NCI-H2196 treated with DMSO at 0.1 percent for 48 hours (cell line): ENCODE data around the gene MCTP1.
"Not testable (repeated sequence)": the region's sequence is repeated elsewhere in the genome, so short reads cannot be mapped to it uniquely, and the experiment has no call there.

Experiments used
- DNase-seq: peaks from one replicate; lab custom pipeline; 2025; ENCODE audit not compliant: unreplicated experiment; lab: John Stamatoyannopoulos, UW

The MCTP1 gene

DNA sequence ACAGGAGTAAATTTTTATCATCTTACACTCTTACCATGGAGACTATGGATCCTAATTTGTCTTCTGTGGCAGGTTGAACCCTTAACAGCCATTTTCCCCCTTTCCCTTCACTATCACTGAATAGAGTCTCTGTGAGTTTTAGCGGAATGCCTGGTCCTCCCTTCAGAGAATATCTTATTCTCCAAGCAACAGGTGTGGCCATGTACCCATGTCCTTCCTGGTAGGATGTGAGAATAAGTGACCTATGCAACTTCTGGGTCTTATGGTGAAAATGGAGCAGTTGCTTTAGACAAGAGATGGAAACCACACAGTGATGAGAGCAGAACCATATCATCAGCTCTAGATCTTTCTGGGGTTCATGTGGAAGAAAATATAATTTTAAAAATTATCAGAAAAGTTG is 312.6 kb downstream of the MCTP1 start:
- DNase-seq, result no peak

DNA sequence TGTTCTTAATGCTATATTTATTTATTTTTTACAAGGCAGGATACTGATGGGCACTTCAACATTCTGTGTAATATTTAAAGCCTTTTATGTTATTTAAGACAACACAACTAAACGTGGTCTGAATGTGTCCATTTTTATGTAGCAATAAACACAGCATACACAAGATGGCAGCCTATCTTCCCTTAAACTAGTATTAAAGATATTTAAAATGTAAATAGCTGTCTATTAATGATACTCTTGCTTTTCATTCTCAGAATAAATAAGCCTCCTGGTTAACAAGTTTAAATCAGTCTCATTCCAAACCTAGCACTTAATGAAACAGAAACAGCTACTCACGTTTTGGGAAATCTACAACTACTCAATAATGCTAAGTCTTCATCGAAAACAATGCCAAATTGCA is 315.7 kb downstream of the MCTP1 start:
- no peak for DNase-seq

DNA sequence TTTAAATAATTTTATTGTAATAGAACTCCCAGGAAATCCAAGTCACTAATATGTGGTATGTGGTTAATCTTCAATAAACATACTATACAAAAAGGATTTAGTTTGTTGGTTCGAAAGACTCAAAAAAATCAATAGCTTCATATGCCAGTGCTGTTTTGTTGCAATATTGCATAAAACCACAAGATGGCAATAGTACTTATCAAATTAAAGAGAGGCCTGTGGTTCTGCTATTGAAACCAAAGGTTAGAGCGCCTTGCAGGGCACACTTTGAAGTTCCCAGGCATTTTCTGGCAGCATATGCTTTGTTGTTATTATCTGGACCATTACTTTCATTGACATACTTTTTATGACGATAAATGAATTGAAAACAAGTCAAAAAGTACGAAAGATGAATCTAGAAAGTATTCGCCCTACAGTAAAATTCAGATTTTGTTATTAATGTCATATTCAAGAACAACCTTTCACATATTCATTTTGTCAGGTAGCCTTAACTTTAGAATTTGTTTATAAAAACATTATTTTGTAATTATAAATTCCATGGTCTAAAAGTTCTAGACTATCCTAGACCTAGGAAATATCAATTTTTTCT is 316.3 kb downstream of the MCTP1 start:
- peak; percentile 39 for DNase-seq

DNA sequence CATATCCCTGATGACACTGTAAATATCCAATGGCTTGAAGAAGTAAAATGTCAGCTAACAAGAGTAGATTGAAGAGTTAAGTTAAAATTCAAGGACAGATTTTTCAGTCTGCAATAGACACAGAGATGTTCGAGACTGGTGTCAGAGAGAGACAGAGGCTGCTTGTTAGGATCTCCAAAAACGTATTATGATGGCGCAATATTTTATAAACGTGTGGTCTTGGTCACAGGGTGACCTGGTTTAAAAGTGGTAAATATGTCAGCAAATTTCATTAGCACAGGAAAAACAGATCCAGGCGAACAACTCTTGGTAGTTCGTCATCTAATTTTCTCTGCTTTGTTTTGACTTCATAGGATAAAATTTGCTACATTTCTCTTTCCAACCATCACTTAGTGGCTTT is 317.4 kb downstream of the MCTP1 start:
- DNase-seq, result no peak

DNA sequence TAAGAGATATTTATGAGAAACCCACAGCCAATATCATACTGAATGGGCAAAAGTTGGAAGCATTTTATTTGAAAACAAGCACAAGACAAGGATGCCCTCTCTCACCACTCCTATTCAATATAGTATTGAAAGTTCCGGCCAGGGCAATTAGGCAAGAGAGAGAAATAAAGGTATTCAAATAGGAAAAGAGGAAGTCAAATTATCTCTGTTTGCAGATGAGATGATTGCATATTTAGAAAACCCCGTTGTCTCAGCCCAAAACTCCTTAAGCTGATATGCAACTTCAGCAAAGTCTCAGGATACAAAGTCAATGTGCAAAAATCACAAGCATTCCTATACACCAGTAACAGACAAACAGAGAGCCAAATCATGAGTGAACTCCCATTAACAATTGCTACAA is 325.6 kb downstream of the MCTP1 start:
- not testable (repeated sequence) for DNase-seq

DNA sequence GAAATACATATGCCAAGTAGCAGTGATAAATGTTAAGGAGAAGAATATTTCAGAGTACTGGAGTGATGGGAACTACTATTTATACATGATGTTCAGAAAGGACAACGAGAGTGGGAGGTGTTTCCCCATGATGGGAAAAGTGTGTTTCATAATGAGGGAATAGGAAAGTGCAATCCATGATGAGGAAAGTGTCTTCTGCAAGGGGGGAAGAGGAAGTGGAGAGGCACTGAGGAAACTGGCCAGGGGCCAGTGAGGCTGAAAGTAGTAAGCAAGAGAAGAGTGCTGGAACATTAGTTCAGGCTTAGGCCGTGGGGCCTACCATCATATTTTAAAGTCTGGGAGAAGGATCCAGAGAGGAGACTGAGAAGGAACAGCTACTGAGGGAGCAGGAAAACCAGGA is 339.2 kb downstream of the MCTP1 start:
- no peak for DNase-seq

DNA sequence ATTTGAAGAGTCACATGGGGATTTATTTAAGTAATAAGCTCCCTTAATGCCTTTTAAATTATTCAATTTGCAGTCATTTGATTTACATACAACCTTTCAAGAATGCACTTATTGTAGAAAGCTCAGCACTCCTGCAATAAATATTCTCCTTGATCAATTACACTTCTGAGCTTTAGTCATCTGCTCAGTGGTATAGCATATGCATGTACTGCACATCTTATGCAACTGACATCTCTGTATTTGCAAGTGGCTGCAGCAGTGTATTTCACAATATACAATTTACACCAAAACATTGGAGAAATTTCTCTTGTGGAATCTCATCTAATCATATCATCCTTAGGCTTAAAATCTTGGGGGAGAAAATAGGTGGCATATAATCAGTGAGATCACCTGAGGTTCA is 340.7 kb downstream of the MCTP1 start:
- DNase-seq, result no peak

DNA sequence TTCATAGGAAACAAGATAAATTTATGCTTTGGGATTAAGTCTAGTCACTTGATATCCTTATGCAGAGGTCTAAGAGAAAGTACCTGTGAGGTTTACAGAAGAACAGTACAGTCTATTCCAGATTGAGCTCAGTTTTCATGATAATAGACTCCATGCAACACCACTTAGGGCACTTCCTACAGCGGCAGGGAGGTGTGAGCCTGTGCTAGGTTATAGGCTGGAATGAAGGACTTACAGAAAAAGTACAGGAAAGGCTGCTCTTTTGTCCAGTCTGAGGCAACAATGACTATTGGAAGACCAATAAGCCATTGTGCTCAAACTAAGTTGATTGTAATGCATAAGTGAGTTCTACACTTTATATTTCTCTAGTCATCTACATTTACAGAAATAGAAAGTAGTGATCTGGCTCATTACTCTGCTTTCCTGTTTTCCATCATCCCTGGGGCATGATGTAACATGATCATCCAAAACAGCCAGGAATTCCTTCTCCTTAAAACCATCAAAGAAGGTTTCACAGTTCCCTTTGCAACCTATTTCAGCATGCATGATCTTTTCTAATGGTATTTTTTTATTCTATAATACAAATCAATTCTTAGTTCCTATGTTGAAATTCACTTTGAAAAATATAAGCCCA is 343.7 kb downstream of the MCTP1 start:
- no peak for DNase-seq

DNA sequence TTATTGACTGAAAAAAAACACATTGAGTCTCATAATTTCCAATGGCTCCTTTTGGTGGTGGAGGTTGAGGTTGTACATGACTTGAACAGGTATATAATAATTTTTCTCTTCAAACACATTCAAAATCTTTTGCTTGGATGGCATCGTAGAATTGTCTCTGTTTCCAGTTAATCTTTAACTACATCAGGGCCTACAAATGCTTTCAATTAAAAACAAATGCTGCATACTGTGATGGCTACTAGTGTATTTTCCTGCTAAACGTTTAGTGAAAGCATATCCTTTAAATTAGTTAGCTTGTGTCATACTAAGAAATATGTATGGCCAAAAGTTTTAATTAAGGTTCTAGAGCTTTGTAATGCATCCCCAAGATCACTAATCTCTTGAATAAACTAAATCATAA is 352.6 kb downstream of the MCTP1 start:
- DNase-seq, result no peak

DNA sequence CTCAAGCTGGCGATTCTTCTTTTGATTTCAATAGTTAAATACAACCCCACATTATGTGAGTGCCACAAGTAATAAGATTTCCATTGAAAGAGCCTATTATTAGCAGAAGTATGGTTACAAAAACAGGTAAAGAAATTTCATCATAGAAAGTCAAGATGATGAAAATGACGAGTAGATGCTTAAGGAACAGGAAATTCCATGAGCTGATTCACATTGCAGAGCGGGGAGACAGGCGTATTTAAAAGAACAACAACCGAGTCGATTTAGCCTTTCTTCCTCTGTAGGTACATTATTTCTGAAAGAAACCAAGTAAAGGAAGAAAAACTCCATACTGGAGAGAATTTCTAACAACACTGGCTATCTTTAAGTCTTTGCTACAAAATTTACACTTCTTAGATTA is 356.0 kb downstream of the MCTP1 start:
- DNase-seq, result no peak

DNA sequence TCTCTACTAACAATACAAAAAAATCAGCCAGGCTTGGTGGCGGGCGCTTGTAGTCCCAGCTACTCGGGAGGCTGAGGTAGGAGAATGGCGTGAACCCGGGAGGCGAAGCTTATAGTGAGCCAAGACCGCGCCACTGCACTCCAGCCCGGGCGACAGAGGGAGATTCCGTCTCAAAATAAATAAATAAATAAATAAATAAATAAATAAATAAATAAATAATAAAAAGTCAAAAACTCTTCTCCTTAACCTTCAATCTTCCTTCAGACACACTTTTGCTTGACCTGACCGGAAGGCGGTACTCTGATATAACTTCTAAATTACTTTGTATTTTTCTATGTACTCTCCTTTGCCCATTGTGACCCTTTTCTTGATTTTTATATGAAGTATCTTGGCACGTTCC is 364.3 kb downstream of the MCTP1 start:
- DNase-seq, result no peak

DNA sequence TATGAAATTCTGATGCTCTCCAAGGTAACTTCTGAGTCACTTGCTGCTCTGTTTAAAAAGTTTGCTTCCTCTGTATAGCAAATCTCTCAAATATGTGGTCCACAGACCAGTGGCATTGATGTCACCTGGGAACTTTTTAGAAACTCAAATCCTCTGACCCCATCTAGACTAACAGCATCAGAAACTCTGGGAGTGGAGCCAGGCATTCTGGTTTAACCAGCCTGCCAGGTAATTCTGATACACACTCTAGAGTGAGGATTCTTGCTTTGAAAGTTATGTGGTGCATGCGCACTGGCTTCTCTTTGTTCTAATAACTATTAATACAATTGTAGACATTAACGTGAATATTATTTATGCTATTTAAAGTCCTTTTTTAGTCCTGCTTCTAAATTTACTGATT is 368.3 kb downstream of the MCTP1 start:
- DNase-seq, result no peak

DNA sequence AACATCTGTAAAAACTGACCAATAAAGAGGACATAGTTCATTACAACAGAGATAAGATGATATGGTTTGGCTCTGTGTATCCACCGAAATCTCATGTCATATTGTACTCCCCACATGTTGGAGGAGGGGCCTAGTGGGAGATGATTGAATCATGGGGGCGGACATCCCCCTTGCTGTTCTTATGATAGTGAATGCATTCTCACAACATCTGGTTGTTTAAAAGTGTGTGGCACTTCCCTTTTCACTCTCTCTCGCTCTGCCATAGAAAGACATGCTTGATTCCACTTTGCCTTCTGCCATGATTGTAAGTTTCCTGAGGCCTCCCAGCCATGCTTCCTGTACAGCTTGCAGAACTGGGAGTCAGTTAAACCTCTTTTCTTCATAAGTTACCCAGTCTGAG is 373.6 kb downstream of the MCTP1 start:
- no peak for DNase-seq

DNA sequence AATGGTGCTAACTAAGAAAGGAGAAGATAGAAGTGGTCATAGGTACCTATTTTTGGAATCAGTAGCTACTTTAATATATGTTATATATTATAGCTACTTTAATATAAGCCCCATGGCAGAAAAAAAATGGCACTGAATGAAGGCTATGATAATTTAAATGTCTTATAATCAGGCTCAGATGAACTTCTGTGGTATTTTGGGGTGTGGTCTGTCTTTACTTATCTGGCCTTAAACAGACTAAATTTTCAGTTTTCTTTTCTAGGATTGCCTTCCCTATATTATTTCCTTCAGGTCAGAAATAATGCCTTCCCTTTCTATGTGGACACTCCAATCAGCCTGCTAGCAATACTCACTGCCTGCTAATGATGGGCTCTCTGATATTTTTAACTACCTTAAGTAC is 374.2 kb downstream of the MCTP1 start:
- DNase-seq, result no peak

DNA sequence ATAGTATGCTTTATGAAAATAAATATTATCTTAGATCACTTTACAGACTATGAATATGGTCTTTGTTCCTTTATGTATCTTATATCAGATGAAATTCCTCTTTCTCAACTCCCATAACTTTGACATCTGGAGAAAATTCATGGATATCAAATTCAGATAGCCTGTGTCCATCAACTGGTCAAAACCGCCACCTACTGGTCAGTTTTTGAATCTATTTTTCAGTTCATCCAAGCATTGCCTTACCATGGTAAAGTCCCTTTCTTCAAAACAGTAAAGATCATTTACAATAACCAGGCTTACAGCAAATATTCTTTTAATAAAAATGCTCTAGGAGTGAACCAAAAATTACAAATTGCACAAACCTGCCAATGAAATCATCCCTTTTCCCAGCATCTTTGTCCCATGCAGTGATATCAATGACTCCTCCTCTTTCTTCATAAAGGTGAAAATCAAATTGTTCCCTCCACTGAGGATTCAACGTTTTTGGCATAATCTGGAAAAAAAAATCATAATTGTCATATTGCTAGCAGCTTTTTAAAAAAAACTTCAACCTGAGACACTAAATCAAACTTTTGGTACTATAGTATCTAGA is 375.9 kb downstream of the MCTP1 start:
- DNase-seq, result no peak

DNA sequence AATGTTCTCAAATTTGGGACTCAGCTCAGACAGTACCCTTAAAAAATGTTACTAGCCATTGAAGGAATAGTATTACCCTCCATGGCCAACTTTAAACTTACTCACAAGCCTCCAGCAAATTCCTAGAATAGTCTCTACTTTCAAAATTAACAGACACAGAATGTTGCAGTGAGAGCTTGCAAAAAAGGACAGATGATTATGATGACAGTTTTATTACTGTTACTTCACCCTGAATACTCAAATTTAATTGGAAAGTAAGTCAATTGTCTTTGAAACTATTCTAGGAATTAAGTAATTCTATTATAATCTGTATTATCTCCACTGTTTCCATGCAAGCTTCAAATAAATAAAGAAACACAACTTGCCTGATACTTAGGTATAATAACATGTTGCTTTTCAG is 378.1 kb downstream of the MCTP1 start:
- DNase-seq, result no peak

DNA sequence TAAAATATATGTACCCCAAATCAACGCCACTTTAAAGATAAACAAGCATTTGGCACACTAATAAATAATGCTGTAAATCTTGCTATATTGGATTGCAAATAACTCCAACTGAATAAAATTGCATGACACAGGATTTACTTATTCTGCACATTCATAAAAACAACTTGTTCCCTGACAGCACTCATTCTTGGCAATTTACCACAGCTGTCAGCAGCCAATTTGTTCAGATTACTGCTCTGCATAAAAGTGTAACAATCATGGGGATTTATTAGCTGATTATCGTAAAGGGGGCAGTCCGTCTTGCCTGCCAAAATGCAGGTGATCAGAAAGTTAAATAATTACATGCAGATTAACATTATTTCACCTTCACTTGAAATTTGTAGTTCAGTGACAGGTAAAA is 381.2 kb downstream of the MCTP1 start:
- no peak for DNase-seq

DNA sequence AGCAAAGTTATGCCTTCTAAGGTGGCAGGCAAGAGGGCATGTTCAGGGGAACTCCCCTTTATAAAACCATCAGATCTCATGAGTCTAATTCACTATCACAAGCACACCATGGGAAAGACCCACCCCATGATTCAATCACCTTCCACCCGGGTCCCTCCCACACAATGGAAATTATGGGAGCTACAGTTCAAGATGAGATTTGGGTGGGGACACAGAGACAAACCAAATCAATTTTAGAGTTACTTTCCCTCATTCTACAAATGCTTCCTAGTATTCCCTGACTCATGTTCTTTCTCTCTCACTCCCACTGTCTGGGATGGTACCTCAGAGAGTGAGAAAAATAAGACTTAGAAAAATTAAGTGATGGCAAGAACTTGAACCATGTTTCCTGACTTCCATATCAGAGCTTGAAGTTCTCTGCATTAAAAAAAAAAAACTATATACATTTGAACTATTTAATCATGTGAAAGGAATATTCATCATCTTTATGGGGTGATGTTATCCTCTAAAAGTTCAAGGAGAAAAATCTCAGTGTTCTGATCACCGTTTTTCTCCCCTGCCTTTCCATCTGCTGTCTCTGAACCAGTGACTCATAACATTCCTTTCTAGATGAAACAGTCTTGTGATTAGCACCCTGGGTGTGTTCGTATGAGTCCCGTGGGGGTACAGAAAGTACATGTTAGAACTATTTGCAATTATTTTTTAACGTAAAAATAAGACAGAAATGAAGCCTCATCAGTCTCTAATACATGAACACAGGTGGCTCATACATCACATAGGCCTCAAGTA is 383.5 kb downstream of the MCTP1 start:
- DNase-seq, result no peak

DNA sequence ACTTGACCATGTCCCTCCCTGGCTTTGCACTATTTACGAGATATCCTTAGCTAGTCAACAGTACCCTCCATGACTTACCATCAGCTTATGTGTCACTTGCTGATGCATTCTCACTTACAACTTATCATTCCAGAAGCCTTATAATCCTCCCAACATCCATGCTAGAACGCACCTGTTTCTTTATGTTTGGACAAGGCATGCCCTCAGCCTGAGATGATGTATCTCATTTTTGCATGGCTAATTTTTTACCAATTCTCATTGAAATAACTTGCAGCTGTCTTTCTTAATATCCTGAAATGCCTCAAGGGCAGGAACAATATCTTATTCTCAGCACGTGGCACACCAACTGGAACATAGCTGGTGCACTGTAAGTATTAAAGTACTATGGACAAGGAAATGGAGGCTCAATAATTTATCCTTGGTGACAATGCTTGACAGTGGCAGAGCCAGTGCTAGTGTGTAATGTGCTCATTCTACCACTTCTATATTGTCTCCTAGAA is 384.8 kb downstream of the MCTP1 start:
- no peak for DNase-seq

DNA sequence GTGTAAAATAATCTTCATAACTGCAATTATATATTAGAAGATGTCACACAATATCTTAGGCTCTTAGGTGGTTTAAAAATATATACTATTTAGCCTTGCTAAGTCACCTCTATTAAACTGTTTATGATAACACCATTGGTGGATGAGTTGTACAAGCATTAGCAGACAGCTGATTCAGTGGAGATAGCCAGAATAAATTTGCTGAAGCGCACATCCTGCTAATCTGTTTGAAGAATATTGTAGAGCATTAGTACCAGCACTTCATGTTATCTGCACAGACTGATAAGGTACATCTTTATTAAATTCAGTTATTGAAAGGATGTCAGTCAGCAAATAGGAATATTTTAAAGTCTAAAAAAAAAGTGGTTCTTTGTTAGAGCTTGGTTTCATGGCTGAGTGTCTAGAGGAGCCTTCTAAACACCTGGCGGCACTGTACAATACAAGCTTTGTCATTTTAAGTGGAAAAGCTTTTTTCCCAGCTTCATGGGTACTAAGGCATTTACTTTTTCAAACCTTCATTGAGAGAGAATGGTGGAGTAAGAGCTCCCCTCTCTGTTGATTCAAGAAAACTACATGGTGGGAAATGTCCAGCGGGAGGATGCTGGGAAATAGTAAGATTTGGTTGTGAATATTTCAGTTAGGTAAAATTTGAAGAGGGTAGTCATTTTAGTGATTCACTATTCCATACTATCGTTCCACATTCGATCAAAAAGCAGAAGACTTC is 391.3 kb downstream of the MCTP1 start:
- no peak for DNase-seq

DNA sequence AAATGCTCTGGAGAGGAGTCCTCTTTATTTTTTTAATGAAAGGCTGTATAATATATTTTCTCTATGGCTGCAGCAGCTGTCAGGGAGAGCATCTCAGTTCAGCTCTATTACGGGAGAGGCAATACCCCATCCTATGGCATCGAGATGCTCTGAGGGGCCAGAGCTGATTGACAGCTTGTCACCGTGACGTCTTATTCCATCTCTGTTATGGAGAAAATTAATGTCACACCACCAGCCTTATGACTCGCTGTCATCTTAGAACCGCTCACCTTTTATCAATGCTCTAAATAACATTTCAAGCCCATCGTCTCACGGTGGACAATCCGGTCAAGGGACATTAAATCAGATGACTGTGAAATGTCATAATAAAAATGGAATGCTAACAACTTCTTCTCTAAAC is 392.9 kb downstream of the MCTP1 start:
- DNase-seq, result no peak
